Inflammatory macrophage treated with lipopolysaccharide for 1 hour (primary cell): ENCODE measurements around the gene FOXQ1.
A peak's percentile ranks its signal among the peaks of the same experiment; 100 is the strongest.

ENCODE experiments used
- DNase-seq, 2 donors: peaks; one replicate each; pipeline ENCODE4 v3.0.0-alpha.2; 2020 to 2022

The FOXQ1 gene

GRCh38 chr6:1311400-1312202, at the start of gene FOXQ1:
Gene FOXQ1, plus strand, starts transcription at chr6:1312098. Its CDS starts 607 bp downstream, at chr6:1312705.
- DNase-seq, result no peak

DNA sequence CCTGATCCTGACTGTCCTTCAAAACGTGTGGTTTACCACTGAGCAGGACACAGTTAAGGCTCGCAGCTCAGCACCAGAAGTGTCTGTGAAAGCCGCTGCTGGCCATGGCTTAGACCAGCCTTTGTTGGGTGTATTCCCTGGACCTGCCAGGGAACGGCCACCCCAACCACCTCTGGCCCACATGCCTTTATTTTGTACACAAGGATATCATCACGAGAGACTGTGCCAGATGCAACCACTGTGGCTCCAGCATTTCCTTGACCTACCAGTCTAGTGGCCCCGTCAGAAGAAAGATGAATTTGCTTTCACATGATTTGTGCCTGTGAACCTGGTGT, 49.2 kb upstream of the FOXQ1 start:
- no peak for DNase-seq

DNA sequence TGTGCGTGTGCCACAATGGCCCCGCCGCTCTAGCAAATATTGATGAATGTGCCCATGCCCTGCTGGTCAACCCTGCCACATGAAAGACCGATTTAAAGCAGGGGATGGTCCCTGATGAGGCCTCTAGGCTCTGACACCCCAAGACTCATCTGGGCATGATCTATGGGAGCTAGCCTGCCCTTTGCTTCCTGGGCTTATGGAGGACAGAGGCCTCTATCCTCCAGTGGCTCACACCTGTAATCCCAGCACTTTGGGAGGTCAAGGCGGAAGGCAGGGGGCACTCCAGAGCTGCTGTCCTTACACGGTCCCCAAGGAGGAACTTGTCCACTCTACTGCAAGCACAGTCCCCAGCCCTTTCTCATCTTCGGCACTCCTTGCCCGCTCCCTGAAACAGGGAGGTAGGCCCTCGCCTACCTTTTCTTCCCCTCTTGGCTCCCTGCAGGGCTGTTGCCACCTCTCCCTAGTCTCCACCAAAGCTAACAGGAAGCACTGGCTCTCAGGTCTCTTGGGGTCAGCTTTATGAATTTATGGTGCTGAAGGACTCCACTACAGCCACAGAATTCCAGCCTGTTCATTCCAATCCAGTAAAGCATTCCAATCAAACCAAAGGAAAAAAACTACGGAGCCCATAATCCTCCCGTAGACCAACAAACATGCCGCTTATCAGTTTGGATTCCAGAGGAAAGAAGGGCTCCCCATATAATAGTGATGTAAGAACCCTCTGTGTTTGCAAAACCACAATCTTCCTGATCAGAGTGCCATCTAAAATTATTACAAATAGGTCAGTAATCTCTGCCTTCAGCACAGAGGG, 48.7 kb upstream of the FOXQ1 start:
- peak; percentile 3 to 40 for DNase-seq

DNA sequence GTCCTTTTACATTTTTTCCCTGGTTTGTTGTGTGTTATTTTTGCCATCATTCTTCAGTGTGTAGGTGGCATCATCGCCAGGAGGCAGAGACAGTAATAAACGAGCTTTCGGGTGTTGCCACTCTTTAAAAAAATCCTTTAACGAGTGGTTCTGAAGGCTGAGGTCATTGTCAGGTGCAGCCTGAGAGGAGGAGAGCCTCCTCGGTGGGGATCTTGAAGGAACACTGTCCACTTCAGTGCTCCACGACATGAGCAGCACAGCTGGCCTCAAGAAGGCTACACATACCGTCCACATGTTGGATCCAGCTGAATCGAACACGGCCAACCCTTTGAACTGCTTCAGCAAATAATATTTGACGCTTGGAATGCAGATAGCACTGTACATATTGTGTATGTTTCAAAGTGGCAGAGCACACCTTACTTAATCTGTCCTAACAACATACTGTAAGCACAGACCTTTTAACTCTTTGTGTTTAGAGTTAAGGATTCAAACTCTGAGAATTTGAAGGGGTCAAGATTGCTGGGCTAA, 48.0 kb upstream of the FOXQ1 start:
- no peak for DNase-seq

- no peak for DNase-seq
Observed at GRCh38 chr6:1264619-1265445, 47.1 kb upstream of the FOXQ1 start.

DNA sequence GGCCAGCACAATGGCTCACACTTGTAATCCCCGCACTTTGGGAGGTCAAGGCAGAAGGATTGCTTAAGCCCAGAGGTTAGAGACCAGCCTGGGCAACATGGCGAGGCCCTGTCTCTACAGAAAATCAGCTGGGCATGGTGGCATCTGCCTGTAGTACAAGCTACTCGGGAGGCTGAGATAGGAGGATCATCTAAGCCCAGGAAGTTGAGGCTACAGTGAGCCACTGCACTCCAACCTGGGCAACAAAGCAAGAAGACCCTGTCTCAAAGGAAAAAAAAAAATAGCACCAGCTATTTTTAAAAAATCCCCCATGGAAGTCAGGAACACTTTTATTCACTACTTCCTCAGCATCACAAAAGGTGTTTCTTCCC, 45.2 kb upstream of the FOXQ1 start:
- DNase-seq, result no peak

DNA sequence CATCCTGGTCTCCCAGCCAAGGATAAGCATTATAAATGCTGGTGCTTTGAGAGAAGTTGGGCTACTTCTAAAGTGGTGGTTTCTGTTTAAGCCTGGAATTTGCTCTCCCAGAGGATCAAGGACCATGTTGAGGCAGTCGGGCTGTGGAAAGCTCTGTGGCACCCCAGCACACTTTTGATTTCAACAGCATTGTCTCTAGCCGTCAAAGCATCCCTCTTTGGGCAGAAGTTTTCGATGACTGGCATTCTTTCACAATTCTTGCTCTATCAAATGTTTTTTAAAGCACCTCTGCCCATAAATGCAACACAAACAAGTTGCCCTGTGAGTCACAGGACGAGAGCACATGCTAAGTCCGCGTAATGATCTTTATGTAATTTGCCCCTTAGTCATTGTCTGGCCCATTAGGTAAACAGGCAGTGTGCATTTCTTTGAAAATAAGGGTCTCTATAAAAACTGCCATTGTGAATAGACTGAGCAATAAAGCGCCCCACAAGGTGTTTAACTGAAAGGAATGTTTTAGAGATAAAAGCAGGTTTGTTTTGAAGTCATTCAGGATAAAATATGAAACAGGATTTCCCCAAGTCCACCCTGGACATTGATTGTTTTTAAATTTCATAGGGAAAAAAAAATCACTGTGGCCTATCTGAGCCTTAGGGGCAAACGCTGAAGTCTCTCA, 44.7 kb upstream of the FOXQ1 start:
- no peak for DNase-seq

- no peak for DNase-seq
Observed at GRCh38 chr6:1267790-1268762, 43.8 kb upstream of the FOXQ1 start.

GRCh38 chr6:1271071-1271763, 40.7 kb upstream of the FOXQ1 start:
- DNase-seq, result no peak

- no peak for DNase-seq
Observed at GRCh38 chr6:1278061-1278720, 33.7 kb upstream of the FOXQ1 start.

DNA sequence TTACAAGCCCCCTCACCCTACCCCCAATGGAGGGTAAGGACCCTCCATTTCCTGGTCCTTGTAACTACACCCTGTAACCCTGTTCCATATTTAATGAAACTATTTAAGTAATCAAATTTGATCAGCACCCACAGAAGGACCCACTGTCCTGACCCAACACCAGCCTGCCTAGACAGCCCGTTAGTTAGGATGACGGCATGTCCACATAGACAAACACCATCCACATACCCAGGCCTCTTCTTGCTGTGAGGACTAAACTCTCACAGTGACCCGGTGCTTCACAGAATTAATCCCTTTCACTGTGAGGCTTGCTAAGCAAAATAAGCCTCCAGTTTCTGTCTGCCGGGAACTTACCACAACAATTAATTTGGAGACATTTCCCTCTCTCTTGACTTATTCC, 32.8 kb upstream of the FOXQ1 start:
- no peak for DNase-seq

- DNase-seq, result no peak
Observed at GRCh38 chr6:1280666-1281300, 31.1 kb upstream of the FOXQ1 start.

GRCh38 chr6:1281746-1282145, 30.2 kb upstream of the FOXQ1 start:
- no peak for DNase-seq

DNA sequence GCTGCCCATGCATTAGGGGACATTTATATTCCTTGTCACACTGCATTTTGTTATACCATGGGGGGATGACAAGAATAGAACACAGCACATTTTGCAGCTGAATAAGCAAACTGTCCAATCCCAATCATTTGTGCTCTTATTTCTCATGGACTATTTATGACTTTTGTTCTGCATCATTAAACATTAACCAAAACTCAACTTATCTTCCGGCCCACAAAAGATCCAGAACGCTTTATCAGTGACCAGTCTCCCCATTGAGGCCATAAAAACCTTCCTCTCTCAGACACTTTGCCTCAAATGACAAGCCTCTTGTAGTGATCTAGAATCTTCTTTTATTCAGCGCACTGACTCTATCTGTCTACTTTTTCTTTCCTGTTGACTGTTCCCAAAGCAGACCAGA, 28.4 kb upstream of the FOXQ1 start:
- DNase-seq, result no peak

- DNase-seq, result peak in 1 of 2 donors; percentile 1
Observed at GRCh38 chr6:1285556-1285955, 26.3 kb upstream of the FOXQ1 start.

- no peak for DNase-seq
Observed at GRCh38 chr6:1285956-1286355, 25.9 kb upstream of the FOXQ1 start.

- peak; percentile 87 to 94 for DNase-seq
Observed at GRCh38 chr6:1287103-1287591, 24.8 kb upstream of the FOXQ1 start.

- DNase-seq, result no peak
Observed at GRCh38 chr6:1290086-1290485, 21.8 kb upstream of the FOXQ1 start.

DNA sequence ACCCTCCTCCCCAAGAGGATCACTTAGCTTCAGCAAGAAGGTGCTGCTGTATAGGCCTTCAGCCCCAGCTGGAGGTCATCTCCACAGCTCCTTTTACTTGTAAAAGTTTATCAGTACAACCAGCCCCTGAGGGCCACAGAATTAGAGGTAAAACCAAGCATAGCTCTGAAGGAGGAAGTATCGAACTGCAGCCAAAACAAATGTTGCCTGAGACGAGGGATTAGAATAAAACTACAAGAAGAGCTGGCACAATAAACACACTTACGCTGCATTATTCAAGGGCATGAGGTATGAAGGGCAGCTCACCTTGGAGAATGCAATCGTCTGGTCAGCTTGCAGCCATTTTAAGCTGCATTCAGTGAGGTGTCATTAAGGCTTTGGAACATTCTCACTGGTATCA, 21.1 kb upstream of the FOXQ1 start:
- no peak for DNase-seq
